T47D (cell line): ENCODE data around the gene NREP.

Source experiments
- DNase-seq, 2 experiments: peaks; one replicate each; pipeline versions ENCODE4 v3.0.0 to v3.0.0-alpha.2; 2011 to 2012; ENCODE audit warnings: low read depth in 1 of 2, low spot score in 1 of 2
- JUND ChIP-seq: IDR thresholded peaks from 2 replicates; pipeline ENCODE4 v1.6.1; 2012; ENCODE audit warnings: low read depth
- in situ Hi-C: cut with HindIII; loops from 2 replicates; pipeline ENCODE4 v1.10.0; 2016; ENCODE audit warnings: low sequenced_read_pairs, low pct_unique_long_range_greater_than_20kb

NREP gene

GRCh38 chr5:111741278-111741677 lies 15.7 kb downstream of the NREP start:
- no peak for DNase-seq
- no peak for TF ChIP-seq JUND
- in situ Hi-C loops, result no loop called here

GRCh38 chr5:111739416-111739815 lies 17.6 kb downstream of the NREP start:
- in situ Hi-C loops, result no loop called here
- TF ChIP-seq JUND, result no peak

GRCh38 chr5:111738118-111738517 lies 18.9 kb downstream of the NREP start:
- no peak for DNase-seq
- no peak for TF ChIP-seq JUND
- in situ Hi-C loops, result no loop called here

More at GRCh38 chr5:111739416-111739815, 17.6 kb downstream of the NREP start:
- DNase-seq, result no peak

GRCh38 chr5:111737716-111738115 lies 19.3 kb downstream of the NREP start:
- in situ Hi-C loops, result no loop called here
- TF ChIP-seq JUND, result no peak
- peak in 1 of 2 experiments; percentile 7 for DNase-seq

- in situ Hi-C loops, result no loop called here
- no peak for DNase-seq
- no peak for TF ChIP-seq JUND
These were observed 21.3 kb downstream of the NREP start for GRCh38 chr5:111735583-111736270.

- in situ Hi-C loops, result no loop called here
- no peak for DNase-seq
These were observed 22.4 kb downstream of the NREP start for GRCh38 chr5:111734597-111734996.

GRCh38 chr5:111734013-111734412 lies 23.0 kb downstream of the NREP start:
- in situ Hi-C loops, result no loop called here
- DNase-seq, result no peak
- TF ChIP-seq JUND, result no peak

More at GRCh38 chr5:111734597-111734996, 22.4 kb downstream of the NREP start:
- no peak for TF ChIP-seq JUND

- no peak for TF ChIP-seq JUND
- in situ Hi-C loops, result no loop called here
- DNase-seq, result no peak
These were observed 23.4 kb downstream of the NREP start for GRCh38 chr5:111733571-111733970.

GRCh38 chr5:111731638-111732037 lies 25.4 kb downstream of the NREP start:
- DNase-seq, result no peak
- in situ Hi-C loops, result no loop called here
- no peak for TF ChIP-seq JUND

GRCh38 chr5:111730659-111731382 lies 26.2 kb downstream of the NREP start:
- DNase-seq, result peak in 1 of 2 experiments; percentile 18
- TF ChIP-seq JUND, result no peak
- in situ Hi-C loops, result no loop called here

GRCh38 chr5:111728941-111729340 lies 28.1 kb downstream of the NREP start:
- in situ Hi-C loops, result no loop called here
- no peak for TF ChIP-seq JUND
- no peak for DNase-seq

- no peak for TF ChIP-seq JUND
- DNase-seq, result no peak
- in situ Hi-C loops, result no loop called here
These were observed 30.0 kb downstream of the NREP start for GRCh38 chr5:111726986-111727385.

GRCh38 chr5:111722140-111722539 lies 34.9 kb downstream of the NREP start:
- in situ Hi-C loops, result no loop called here
- no peak for TF ChIP-seq JUND
- DNase-seq, result no peak

- in situ Hi-C loops, result no loop called here
- no peak for DNase-seq
- no peak for TF ChIP-seq JUND
These were observed 36.6 kb downstream of the NREP start for GRCh38 chr5:111720333-111720890.
